SH-SY5Y (cell line): ENCODE results near the gene TRPC1.

Experiments
- GATA2 ChIP-seq: IDR thresholded peaks from 2 replicates; pipeline ENCODE4 v1.6.1; 2011; ENCODE audit warnings: mild to moderate bottlenecking, low read depth, low read length
- GATA3 ChIP-seq: IDR thresholded peaks from 2 replicates; pipeline ENCODE4 v1.6.1; 2011; ENCODE audit warnings: low read depth, mild to moderate bottlenecking, low read length, moderate library complexity

GRCh38 chr3:142768338-142768737 is 44.5 kb downstream of the TRPC1 start:
- TF ChIP-seq GATA2 (no peak), GATA3 (no peak)
